ENCODE data around the gene DTWD2. TPM values are rescaled to one million over a fixed set of nuclear protein-coding genes. Genes with fewer than 3 reads are reported as not detected.

The DTWD2 gene, protein sequence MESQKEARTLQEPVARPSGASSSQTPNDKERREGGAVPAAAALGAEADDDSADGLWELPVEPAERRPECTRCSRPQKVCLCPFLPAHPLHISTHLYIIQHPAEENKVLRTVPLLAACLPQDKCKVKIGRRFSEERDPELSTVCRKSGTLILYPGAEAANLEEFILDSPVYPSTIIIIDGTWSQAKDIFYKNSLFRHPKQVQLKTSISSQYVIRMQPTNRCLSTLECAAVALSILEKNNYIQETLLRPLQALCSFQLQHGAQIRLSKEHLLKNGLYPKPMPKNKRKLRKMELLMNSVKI
- total RNA-seq: 9.9 and 16.8 TPM in 2 replicates

GRCh38 chr5:118987988-118988865 is at the start of gene DTWD2:
Gene DTWD2, minus strand, starts transcription at chr5:118988547. Its CDS starts 36 bp downstream, at chr5:118988511.
- peak; percentile 85 for DNase-seq (ENCODE audit: low read depth)

- DNase-seq (ENCODE audit: low read depth): no peak
These were observed 49.3 kb upstream of the DTWD2 start for GRCh38 chr5:119037496-119038215.

DNA sequence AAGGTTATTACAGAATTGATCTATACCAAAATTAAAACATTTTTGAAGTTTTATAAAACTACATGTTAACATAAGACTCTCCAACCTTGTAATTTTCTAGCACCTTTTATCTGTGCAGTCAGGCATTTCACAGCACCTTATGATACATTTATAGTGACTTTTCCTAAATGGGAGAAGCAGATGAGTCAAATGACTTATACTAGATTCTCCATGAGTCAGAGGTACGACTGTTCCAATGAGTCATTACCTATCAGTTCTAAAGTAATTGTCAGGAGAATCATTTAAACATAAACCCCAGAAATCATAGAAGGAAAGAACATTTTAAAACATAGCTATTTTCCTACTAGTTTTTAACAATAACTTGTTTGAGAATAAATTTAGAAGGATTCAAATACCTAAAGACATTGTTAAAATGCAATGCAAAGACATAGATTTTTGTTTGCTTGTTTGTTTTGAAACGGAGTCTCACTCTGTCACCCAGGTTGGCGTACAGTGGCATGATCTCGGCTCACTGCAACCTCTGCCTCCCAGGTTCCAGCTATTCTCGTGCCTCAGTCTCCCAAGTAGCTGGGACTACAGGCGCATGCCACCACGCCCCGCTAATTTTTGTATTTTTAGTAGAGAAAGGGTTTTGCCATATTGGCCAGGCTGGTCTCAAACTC is 47.9 kb upstream of the DTWD2 start:
- peak; percentile 87 for DNase-seq (ENCODE audit: low read depth)

DNA sequence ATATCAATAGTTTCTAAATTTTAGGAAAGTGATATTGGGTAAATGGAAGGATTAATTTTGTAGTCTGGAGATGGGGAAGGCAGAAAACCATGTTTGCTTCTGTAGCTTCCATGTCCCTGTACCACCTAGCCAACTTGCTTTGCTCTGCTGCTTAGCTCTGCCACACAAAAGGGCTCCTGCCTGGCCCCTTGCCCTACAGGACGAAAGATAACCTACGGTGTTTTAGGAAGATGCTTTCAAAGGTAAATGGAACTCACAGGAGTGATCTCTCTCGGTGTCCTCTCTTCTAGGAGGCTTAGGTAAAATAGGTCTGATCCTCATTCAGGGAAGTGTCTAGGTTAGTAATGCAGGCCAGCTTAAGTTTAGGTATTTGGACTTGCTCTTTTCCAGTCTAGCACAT is 44.8 kb upstream of the DTWD2 start:
- no peak for DNase-seq (ENCODE audit: low read depth)

- DNase-seq (ENCODE audit: low read depth): no peak
These were observed 44.3 kb upstream of the DTWD2 start for GRCh38 chr5:119032656-119033055.

DNA sequence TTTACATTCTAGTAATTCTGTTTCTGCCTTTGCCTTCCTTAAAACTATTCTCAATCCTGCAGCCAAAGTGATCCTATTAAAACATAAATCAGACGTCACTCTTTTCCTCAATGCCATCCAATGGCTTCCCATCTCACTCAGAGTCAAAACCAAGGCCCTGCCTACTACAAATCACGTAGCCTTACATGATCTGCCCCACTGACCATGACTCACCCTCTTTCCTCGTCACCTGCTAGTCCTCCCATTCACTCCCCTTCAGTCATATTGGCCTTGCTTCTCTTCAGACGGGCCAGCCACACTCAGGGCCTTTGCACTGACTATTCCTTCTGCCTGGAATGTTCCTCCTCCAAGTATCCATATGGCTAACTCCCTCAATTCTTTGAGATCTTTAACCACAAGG is 43.6 kb upstream of the DTWD2 start:
- DNase-seq (ENCODE audit: low read depth): peak; percentile 72

GRCh38 chr5:119031011-119031886 is 42.9 kb upstream of the DTWD2 start:
- DNase-seq (ENCODE audit: low read depth): no peak

- DNase-seq (ENCODE audit: low read depth): no peak
These were observed 40.2 kb upstream of the DTWD2 start for GRCh38 chr5:119028575-119028974.

DNA sequence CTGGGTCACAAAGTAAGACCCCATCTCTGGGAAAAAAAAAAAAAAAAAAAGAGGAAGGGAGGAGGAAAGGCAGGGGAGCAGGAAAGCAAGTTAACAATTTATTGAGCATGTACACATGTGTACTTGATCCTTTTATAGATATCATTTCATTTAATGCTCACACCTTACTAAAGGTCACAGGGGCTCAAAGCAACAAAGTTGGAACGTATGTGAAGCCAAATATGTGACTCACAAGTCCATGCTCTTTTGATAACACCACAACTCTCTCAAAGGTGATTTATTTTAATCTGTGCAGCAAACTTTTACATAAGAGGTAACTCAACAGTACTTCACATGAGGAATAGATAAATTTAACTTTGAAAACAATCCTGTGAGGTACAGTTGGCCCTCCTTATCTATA is 34.4 kb upstream of the DTWD2 start:
- DNase-seq (ENCODE audit: low read depth): no peak

DNA sequence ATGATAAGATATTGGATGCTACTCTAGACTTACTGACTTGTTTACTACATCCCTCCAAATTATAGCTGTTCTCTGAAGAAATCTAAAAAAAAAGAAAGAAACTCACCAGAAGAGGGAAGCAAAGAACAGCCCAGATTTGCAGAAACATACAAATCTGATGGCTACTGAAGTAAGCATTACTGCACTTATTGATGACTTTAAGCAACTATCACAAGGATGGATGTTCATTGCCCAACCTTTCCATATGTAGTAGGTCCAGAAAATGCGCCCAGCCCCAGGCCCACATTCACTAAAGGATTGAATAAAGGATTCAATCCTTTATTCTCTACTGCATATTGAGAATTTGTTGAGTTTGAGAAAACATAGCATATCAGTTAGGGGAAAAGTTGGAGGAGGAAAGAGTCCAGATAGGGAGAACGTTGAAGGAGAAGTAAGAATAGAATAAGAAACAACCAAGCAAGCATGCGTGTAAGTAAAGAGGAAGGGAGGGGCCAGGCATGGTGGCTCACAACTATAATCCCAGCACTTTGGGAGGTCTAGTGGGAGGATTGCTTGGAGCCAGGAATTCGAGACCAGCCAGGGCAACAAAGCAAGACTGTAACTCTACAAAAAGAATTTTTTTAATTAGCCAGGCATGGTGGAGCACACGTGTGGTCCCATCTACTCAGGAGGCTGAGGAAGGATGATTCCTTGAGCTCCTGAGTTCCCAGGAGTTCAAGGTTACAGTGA is 33.8 kb upstream of the DTWD2 start:
- DNase-seq (ENCODE audit: low read depth): peak; percentile 66

DNA sequence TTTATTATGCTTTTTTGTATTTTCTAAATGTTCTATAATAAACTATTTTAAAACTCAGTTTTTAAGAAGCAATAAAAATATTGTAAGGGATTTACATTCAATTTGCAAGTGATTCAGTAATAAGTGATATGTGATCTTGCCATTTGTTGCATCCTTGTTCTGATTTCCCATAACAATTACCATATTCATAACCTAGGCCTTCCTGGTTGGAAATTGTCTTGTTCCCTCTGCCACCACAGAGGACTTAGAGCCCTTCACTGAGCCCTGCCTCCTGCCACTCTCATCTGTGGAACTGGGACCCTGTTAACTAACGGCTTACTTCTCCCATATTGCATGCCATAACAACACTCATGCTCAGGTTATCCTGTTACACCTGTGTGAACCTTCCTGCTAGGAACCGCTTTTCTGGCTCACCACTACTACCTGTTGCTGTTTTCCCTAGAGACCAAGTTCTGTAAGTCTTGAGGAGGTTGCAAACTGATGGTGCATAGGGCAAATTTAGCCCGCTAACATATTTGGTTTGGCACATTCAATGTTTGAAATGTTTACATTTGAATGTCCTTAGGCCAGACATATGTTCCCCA is 32.9 kb upstream of the DTWD2 start:
- DNase-seq (ENCODE audit: low read depth): no peak

GRCh38 chr5:119019949-119020348 is 31.6 kb upstream of the DTWD2 start:
- DNase-seq (ENCODE audit: low read depth): peak; percentile 9

DNA sequence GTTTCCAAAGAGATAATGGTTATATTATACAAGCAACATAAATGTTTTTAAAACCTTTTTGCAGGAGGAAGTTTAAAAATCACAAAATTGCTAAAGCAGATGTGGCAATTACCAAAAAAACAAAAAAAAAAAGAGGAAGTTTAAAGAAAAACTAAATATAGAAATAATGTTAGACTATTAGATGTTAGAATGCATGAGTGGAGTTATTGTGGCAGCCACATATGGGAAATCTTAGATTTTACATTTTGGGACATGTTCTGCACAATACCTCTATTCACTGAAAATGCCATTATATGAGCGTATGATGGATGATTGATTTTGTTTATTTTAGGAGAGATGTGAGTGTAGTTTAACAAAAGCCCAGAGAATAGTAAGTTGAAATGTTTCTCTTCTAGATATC is 31.2 kb upstream of the DTWD2 start:
- DNase-seq (ENCODE audit: low read depth): no peak

GRCh38 chr5:119017994-119018393 is 29.6 kb upstream of the DTWD2 start:
- DNase-seq (ENCODE audit: low read depth): no peak

DNA sequence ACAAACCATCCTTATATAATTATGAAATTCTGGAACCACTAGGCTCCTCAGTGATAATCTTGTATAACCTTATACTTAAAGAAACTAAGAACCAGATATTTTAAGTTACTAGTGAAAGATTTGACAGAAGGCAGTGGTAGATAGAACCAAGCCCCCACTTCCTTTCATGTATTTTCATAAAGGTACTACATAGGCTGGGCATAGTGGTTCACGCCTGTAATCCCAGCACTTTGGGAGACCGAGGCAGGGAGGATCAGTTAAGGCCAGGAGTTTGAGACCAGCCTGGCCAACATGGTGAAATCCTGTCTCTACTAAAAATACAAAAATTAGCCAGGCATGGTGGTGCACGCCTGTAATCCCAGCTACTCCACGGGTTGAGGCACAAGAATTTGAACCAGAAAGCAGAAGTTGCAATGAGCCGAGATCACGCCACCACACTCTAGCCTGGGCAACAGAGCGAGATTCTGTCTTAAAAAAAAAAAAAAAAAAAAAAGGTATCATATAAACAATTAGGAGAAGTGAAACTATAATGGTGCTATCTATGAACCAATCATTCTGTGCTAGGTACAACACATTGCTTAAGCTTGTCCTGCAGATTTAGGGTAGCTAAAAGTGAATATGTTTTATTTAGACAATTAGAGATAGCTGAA is 27.9 kb upstream of the DTWD2 start:
- no peak for DNase-seq (ENCODE audit: low read depth)

GRCh38 chr5:119011186-119011585 is 22.8 kb upstream of the DTWD2 start:
- no peak for DNase-seq (ENCODE audit: low read depth)

DNA sequence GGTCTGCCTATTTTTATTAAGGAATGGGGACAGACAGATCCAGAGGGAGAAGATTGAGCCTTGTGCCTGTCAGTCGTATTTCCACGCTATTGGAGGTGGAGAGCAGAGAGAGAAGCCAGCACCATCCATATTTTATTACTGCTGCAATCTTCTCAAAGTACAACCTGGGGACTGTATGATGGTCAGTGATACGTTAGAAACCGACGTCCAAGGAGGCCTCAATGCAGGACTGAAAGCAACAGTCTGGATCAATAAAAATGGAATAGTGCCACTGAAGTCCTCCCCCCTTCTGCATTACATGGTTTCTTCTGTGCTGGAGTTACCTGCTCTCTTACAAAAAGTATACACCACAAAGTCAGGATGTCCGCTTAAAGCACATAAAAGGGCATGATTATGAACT is 21.9 kb upstream of the DTWD2 start:
- no peak for DNase-seq (ENCODE audit: low read depth)

DNA sequence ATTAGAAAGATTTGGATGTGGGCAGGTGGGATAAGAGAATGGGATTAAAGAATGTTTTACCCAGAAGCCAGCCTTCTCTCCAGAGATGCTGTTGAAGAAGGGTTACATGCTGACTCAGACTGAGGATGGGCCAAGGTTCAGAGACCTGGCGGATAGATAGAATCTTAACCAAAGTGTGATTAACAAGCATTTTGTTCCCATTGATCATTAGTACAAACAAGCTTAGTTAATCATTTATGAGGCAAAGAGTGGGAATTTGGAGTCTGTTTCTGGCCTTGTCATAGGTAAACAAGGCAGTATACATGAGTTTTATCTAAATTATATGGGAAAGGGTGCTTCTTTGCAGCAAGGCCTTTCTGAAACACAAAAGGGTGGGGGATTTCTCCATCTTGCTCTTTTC is 20.8 kb upstream of the DTWD2 start:
- peak; percentile 95 for DNase-seq (ENCODE audit: low read depth)

DNA sequence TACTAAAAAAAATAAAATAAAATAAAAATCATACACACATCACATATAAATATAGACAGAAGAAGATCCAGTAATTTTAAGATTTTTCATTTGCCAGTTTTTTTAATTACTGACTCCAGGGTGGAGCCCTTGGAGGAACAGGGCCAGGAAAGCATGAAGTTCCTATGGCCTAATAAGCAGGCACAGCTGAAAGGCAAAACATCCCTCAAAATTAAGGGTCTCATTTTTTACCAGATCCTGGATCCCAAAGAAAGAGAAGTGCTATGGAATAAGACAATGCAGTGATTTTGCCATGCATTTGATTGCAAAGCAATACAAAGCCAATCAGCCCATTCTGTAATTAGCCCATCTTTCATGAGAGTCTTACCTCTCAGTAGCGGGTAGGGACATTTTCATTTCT is 11.3 kb upstream of the DTWD2 start:
- no peak for DNase-seq (ENCODE audit: low read depth)
